ENCODE data around the gene APLP1.
A peak's percentile ranks its signal among the peaks of the same experiment; 100 is the strongest.
"Not testable (repeated sequence)": the region's sequence is repeated elsewhere in the genome, so short reads cannot be mapped to it uniquely, and the experiment has no call there.

APLP1 gene

GRCh38 chr19:35885904-35886303 lies 17.5 kb downstream of the APLP1 start:
- no peak for DNase-seq

DNA sequence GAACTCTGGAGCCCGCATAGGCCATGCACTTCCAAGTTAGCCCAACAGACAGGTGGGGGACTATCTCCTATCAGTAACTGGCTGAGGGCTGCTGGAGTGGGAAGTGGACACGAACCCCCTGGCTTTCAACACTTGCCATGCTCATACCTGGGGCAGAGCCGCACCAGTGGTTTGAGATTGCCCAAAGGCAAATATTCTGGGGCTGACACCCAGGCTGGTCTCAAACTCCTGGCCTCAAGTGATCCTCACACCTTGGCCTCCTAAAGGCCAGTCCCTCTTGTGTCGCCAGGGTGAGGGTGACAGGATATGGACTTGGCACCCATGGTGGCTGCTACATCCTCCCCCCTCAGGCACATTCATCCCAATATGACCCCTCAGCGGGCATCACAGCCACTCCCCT lies 18.8 kb downstream of the APLP1 start:
- no peak for DNase-seq

GRCh38 chr19:35888398-35888797 lies 20.0 kb downstream of the APLP1 start:
- no peak for DNase-seq

DNA sequence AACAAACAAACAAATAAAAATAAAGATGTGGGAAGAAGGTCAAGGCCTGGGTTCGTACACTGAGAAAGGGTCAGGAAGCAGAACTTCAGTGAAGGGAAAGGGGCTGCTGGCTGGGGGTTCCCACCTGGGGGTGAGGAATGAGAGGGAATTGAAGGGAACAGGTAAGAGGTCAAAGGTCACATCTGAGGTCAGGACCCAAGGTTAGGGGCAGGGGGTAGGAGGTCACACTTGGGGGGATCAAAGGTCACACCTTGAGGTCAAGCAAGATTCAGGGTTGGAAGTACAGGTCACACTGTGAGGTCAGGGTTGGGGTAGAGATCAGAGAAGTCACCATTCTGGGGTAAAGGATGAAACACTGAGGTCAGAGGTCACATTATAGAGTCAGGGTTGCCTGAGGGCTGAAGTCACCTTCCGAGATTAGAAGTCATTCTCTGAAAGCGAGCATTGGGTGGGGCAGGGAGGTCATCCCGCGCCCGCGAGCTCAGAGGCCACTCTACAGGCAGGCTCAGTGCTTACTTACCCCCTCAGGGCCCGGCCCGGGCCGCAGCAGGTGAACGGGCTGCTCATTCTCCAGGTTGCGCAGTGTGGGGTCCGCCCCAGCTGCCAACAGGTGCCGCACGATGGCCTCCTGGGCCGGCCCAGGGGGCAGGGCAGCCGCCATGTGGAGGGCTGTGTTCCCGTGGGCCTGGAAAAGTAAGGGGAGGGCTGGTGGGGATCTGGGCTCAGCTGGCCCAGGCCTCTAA lies 21.2 kb downstream of the APLP1 start:
- DNase-seq: no peak

DNA sequence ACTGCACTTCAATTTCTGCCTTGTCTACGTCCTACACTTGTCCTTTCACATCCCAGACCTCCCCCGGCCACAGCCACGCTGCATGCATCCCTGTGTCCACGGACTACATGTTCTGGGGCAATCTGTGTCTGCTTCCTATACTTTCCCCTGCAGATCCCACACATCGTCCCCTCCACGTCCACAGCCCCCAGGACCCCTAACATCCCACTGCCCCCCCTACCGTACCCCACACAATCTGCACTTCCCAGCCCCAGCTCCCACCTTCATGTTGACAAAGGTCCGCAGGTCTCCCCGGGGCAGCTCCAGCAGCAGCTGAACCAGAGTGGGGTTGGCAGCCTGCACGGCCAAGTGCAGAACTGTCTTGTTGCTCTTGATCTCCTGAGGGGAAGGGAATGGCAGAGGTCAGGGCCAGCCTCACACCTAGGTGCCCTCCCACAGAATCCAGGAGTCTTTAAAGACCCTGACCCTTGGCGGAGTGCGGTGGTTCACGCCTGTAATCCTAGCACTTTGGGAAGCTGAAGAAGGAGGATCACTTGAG lies 21.8 kb downstream of the APLP1 start:
- DNase-seq: no peak

DNA sequence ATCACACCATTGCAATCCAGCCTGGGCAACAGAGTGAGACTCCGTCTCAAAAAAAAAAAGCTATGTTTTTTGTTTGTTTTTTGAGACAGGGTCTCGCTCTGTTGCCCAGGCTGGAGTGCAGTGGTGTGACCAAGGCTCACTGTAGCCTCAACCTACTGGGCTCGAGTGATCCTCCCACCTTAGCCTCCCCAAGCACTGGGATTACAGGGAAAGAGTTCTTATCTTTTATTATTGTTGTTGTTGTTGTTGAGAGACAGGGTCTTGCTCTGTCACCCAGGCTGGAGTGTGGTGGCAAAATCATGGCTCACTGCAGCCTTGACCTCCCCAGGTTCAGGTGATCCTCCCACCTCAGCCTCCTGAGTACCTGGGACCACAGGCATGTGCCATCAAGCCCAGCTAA lies 23.4 kb downstream of the APLP1 start:
- not testable (repeated sequence) for DNase-seq

GRCh38 chr19:35894342-35894741 lies 26.0 kb downstream of the APLP1 start:
- no peak for DNase-seq

- DNase-seq: no peak
Measured at GRCh38 chr19:35895911-35896642, 27.7 kb downstream of the APLP1 start.

- no peak for DNase-seq
Measured at GRCh38 chr19:35896643-35897040, 28.3 kb downstream of the APLP1 start.

DNA sequence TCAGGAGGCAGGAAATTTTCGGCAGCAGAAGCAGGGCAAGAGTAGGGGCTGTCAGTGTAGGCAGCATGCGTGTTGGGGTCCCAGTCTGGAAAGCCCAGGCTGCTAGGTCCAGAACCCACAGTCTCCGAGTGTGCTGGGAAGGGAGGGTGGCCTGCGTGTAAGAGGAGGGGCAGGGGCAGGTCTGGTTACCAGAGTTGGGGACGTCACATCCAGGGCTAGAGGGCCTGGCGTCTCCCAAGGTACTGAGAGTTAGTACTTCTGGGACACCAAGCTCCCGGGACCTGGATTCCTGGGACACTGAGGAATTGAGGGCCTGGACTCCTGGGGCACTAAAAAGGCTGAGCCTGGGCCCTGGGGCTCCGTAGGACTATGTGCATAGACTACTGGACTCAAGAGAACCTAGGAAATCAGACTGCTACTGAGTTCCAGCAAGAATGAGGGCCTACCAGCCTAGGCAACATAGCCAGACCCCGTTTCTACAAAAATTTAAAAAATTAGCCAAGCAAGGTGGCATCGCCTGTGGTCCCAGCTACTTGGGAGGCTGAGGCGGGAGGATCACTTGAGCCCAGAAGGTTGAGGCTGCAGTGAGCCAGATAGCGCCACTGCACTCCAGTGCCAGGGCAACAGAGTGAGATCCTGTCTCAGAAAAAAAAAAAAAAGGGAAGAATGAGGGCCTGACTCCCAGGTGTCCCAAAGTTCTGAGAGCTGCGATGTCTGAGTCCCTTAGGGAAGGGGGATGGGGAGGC lies 29.5 kb downstream of the APLP1 start:
- no peak for DNase-seq

- no peak for DNase-seq
Measured at GRCh38 chr19:35898499-35898809, 30.1 kb downstream of the APLP1 start.

- DNase-seq: peak; percentile 92
Measured at GRCh38 chr19:35899547-35900214, 31.3 kb downstream of the APLP1 start.

DNA sequence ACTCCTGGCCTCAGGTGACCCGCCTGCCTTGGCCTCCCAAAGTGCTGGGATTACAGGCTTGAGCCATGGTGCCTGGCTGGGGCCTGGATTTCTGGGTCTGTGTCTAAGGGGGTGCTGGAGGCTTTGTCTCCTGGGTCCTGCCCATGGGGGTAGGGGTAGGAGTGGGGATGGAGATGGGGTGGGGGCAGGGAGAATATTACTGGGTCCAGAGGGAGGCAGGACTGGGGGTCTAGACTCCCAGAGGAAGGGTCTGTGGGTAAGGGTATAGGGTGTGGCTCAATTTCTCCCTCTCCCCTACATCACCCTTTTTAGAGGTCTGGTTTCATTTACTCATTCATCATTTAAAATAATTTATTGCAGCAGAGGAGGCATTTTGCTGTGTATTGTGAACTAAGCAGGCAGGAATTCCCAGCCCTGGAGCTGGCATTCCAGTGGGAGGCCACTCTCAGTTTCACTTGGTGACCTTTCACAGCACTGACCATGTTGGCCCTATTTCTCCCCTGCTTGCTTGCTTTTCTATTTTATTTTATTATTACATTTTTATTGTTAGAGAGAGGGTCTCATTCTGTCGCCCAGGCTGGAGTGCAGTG lies 32.8 kb downstream of the APLP1 start:
- DNase-seq: no peak

DNA sequence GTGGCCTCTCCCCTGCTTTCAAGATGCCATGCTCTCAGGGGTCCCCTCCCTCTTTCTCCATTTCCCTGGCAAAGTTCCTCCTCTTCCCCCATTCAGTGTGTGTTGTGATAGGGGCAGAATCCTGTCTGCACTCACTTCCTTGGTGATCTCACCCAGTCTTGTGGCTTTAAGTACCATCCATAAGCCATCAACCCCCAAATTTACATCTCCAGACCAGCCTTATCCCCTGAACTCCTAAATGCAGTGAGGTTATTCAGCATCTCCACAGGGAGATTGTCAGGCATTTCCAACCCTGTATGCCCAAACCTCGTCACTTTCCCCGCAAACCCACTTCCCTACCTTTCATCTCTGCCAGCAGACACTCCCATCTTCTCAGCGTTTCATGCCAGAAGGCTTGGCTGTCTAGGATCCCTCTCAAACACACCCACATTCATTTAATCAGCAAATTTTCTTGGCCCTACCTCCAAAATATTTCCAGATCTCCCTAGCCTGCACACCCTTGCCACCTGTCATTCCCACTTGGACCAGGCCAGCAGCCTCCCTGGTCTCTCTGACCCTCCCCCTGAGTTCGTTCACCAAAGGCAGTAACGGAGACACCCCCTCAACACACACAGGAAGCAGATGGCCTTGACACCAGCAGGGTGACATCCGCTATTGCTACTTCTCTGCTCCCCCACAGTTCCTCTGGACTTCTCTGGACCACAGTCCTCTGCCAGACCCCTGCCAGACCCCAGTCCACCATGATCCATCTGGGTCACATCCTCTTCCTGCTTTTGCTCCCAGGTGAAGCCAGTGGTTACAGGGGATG lies 33.7 kb downstream of the APLP1 start, which contains the start of gene HCST:
Gene HCST (plus strand): TSS at position 676 of the 808 bp plus-strand sequence. CDS start 65 bp downstream, at position 741.
- no peak for DNase-seq

- no peak for DNase-seq
Measured at GRCh38 chr19:35902870-35903475, 34.6 kb downstream of the APLP1 start.

- DNase-seq: peak; percentile 87
Measured at GRCh38 chr19:35903550-35904179, 35.3 kb downstream of the APLP1 start.

DNA sequence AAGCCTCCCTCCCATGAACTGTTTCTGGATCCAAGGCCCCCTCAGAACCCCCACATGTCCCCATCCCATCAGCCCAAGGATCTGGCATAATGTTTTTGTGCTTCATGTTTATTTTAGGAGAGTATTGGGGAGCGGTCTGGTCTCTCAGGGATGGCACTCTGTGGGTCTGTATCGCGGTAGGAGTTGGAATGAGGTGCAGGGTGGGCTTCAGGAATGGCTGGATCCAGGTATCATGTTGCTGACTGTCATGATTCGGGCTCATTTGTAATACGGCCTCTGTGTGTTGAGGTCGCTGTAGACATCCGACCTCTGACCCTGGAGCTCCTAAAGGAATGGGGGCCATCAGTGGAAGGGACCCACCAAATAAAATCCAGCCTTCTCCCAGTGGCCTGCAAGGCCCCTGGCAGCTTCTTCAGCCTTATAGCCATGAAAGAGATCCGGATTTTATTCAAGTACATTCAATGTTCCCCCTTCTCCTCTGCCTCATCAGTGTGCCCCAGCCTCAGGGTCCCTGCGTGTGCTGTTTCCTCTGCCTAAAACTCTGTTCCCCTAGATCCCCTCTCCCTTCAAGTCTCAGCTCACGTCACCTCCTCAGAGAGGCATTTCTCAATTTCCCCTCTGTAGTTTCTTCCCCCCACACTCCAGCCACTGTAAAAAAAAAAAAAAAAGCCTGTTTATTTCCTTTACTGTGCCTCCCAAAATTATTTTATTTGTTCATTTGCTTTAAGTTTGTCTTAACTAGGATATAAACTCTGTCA lies 36.1 kb downstream of the APLP1 start:
- DNase-seq: no peak

GRCh38 chr19:35905178-35905727 lies 36.9 kb downstream of the APLP1 start:
- no peak for DNase-seq

DNA sequence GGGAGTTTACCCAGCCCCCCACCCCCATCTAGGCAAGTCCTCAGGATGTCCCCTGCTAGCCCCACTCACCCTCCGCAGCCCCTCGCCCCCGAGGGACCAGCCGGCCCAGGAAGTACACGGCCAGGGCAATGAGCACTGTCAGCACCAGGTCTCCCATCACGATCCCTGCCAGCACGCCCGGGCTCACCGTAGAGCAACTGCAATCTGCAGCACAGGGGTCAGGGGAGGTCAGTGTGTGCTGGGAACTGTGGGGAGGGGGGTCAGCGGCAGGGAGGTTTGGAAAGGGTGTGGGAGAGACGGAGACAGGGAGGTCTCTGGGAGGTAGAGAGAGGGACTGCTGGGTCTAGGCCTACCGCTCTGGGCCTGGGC lies 39.0 kb downstream of the APLP1 start:
- DNase-seq: no peak

GRCh38 chr19:35908010-35908441 lies 39.7 kb downstream of the APLP1 start, which contains the start of gene TYROBP:
Gene TYROBP, minus strand, starts transcription at chr19:35908295. Its CDS starts 67 bp downstream, at chr19:35908228.
- no peak for DNase-seq
